Activated CD8-positive, alpha-beta T cell treated with anti-CD3 and anti-CD28 coated beads for 36 hours (primary cell): ENCODE data around the gene MICB. TPM values are rescaled to one million over a fixed set of nuclear protein-coding genes. Genes with fewer than 3 reads are reported as not detected.
A peak's percentile ranks its signal among the peaks of the same experiment; 100 is the strongest.

Source experiments
- ATAC-seq: fragments of 200-7000 bp; cut with Tn5 transposase; one replicate; pipeline ENCODE4 v1.10.0; 2021; ENCODE audit warnings: mild to moderate bottlenecking, moderate library complexity
- CTCF ChIA-PET: fragments of 350-600 bp; sonication (Branson Sonifier 250); formaldehyde crosslinking; loops from one replicate; lab custom pipeline; 2021; ENCODE audit warnings: antibody characterized with exemption; lab: Charles Lee
- POLR2A ChIA-PET: fragments of 350-600 bp; sonication (Branson Sonifier 250); formaldehyde crosslinking; loops from one replicate; lab custom pipeline; 2021; ENCODE audit warnings: antibody characterized with exemption; lab: Charles Lee
- DNase-seq: peaks from one replicate; pipeline ENCODE4 v3.0.0-alpha.2; 2020
- H3K27ac Mint-ChIP-seq: one replicate; pipeline ENCODE4 v1.8.0; 2021; ENCODE audit warnings: mild to moderate bottlenecking, mixed read lengths
- H3K27me3 Mint-ChIP-seq: one replicate; pipeline ENCODE4 v1.8.0; 2021; ENCODE audit warnings: mixed read lengths
- H3K36me3 Mint-ChIP-seq: one replicate; pipeline ENCODE4 v1.8.0; 2021; ENCODE audit warnings: low read depth, mixed read lengths
- H3K4me1 Mint-ChIP-seq: one replicate; pipeline ENCODE4 v1.8.0; 2021; ENCODE audit warnings: low read depth, mixed read lengths
- H3K4me3 Mint-ChIP-seq: one replicate; pipeline ENCODE4 v1.8.0; 2021; ENCODE audit warnings: mild to moderate bottlenecking, moderate library complexity, mixed read lengths
- H3K9me3 Mint-ChIP-seq: one replicate; pipeline ENCODE4 v1.8.0; 2021; ENCODE audit warnings: mixed read lengths
- intact Hi-C: fragments of 100-400 bp; cut with micrococcal nuclease; formaldehyde crosslinking; loops from one replicate; pipeline ENCODE4 v1.10.0; 2022
- total RNA-seq, 2 experiments: library from RNA; stranded (reverse); gene quantifications; one replicate each; pipeline ENCODE4 v1.2.3, GENCODE V29; 2021
- TF ChIP-seq, protein P1 (sequence below): fragments of 200-600 bp; IDR thresholded peaks from one replicate; pipeline ENCODE4 v1.8.0; 2022; ENCODE audit warnings: antibody characterized with exemption, mild to moderate bottlenecking

The MICB gene
- total RNA-seq, 2 experiments from 2014 or later = 17.0 to 17.7 TPM

DNA sequence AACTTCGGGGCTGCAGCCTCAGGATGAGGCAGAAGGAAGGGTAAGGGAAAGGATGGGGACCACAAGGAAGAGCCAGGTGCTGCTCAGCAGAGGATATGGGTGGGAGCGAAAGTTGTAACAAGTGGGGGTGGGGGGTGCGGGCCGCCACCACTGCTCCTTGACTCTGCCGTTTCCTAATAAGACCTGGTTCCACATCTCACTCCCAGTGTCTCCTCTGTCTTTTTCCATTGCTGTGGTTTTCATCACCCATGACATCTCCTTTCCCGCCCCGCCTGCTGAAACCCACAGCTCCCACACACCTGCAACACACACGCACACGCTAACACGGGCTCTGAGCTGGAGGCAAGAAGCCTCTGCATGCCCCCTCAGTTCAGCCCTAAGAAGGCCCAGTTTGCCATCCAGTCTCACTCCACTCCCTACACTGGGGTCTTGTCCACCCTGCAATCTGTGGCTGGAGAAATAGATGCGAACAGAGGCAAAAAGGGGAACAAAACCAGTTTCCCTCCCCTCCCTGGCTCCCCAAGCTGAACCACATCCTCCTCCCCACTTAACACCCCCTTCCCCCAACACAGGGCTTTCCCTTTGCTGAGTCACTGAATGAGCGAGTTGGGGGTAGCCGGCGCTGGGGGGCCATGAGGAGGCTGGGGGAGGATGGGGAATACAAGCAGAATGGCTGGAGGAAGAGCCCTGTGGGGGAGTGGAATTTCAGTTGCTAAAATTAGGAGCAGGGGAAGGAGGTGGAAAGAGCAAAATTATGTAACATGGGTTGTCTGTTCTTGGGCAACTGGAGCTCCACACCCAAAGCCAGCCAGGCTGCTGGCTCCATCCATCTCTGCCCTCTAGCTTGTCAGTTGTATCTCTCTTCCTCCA is 60.9 kb downstream of the MICB start:
- Mint-ChIP-seq H3K27ac (peak overlapping the region; percentile 90), H3K9me3 (no peaks in the 10 kb centered on the region), H3K4me3 (peak overlapping the region; percentile 56), H3K4me1 (peaks cover 80% of the 10 kb centered on the region), H3K27me3 (no peaks in the 10 kb centered on the region), H3K36me3 (peaks cover 45% of the 10 kb centered on the region)
- intact Hi-C loops = loop anchor here (1.0 to 2.0 kb wide), 2 partner anchors 9 to 16 kb away; partner anchors contain the start of gene TNF
- DNase-seq = peak; percentile 85
- TF ChIP-seq, protein P1, sequence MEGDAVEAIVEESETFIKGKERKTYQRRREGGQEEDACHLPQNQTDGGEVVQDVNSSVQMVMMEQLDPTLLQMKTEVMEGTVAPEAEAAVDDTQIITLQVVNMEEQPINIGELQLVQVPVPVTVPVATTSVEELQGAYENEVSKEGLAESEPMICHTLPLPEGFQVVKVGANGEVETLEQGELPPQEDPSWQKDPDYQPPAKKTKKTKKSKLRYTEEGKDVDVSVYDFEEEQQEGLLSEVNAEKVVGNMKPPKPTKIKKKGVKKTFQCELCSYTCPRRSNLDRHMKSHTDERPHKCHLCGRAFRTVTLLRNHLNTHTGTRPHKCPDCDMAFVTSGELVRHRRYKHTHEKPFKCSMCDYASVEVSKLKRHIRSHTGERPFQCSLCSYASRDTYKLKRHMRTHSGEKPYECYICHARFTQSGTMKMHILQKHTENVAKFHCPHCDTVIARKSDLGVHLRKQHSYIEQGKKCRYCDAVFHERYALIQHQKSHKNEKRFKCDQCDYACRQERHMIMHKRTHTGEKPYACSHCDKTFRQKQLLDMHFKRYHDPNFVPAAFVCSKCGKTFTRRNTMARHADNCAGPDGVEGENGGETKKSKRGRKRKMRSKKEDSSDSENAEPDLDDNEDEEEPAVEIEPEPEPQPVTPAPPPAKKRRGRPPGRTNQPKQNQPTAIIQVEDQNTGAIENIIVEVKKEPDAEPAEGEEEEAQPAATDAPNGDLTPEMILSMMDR = no peak
- peak; percentile 54 for ATAC-seq
- ChIA-PET CTCF (interaction anchor here (1.5 to 56.2 kb wide), 5 partner anchors 8 to 33 kb away, joined by 5 to 2542 read pairs (median 25); partner anchors contain the start of genes ATP6V1G2, LST1, LTA and LTB), POLR2A (interaction anchor here (1.1 to 35.7 kb wide), 7 partner anchors 7 to 93 kb away, joined by 3 to 1181 read pairs (median 4); partner anchors contain the start of genes BAG6, LST1, LTA and LTB)

DNA sequence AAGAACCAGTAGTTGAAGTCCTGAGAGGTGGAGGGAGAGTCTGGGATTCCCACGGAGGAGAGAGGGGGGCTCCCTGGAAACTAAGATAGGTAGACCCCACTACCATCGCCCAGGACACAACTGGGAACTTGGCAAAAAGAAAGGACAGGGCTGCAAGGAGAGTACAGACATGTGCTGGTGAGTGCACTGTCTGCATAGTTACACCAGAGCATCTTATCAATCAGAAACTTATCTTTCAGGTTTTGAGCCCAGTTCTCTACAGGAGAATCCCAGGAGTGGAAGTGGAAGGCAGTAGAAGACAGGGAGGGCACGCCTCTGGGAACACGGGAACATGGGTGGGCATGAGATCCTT is 61.6 kb downstream of the MICB start:
- Mint-ChIP-seq H3K9me3 (no peaks in the 10 kb centered on the region), H3K27me3 (no peaks in the 10 kb centered on the region), H3K4me1 (peaks cover 76% of the 10 kb centered on the region), H3K27ac (peak overlapping the region; percentile 90), H3K4me3 (peak overlapping the region; percentile 56), H3K36me3 (peaks cover 45% of the 10 kb centered on the region)
- TF ChIP-seq, protein P1 = no peak
- intact Hi-C loops = loop anchor here (1.0 to 2.0 kb wide), 2 partner anchors 9 to 15 kb away; partner anchors contain the start of gene TNF
- ATAC-seq (peak; percentile 34), DNase-seq (no peak)
- ChIA-PET CTCF (interaction anchor here (1.5 to 56.2 kb wide), 5 partner anchors 9 to 32 kb away, joined by 5 to 2542 read pairs (median 25); partner anchors contain the start of genes ATP6V1G2, LST1, LTA and LTB), POLR2A (interaction anchor here (1.2 to 35.7 kb wide), 7 partner anchors 8 to 93 kb away, joined by 3 to 1181 read pairs (median 5); partner anchors contain the start of genes BAG6, DDX39B, LST1 and LTA)

DNA sequence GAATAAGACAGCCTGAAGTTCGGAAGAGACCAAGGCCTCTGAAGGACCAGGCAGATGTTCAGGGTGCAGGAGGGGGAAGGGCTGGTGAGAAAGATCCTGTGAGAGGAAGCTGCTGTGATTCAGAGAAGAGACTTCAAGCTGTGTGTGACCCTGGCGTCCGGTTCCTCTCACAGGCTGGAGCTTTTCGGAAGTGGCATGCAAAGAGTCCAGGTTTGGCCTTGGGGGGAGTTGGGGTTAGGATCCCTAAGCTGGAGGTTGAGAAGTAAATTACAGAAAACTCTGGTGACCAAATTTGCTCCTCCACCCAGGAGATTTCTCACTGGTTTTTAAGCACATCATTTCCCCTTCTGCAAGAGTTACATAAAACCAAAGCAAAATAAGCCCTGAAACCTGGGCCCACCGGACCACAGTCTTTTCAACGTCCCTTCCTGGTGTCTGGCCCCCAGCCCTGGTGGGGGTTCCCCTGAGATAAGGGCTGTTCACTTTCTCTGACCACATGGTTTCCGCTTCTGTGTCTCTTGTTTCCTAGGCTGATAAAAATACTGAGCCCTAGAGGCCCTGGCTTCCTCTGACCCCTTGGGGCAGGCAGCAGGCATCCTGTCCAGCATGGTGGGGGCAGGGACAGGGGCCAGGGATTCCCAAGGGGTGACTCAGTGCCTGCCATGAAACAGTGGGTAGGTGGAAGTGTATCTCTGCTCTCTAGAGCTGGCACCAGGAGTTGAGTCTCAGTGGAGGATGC is 62.2 kb downstream of the MICB start:
- ChIA-PET POLR2A (interaction anchor here (1.2 to 35.7 kb wide), 7 partner anchors 9 to 92 kb away, joined by 3 to 1181 read pairs (median 8); partner anchors contain the start of genes BAG6, DDX39B, LST1 and LTA), CTCF (interaction anchor here (0.6 to 56.2 kb wide), 6 partner anchors 9 to 38 kb away, joined by 3 to 2542 read pairs (median 16); partner anchors contain the start of genes ATP6V1G2, LST1, LTA and LTB)
- peaks cover 78% of the 10 kb centered on the region for H3K4me1 Mint-ChIP-seq
- peak overlapping the region; percentile 90 for H3K27ac Mint-ChIP-seq
- H3K27me3 Mint-ChIP-seq = no peaks in the 10 kb centered on the region
- DNase-seq (peak; percentile 86), ATAC-seq (peak; percentile 69)
- intact Hi-C loops = loop anchor here (1.0 to 10.0 kb wide), 3 partner anchors 8 to 265 kb away; partner anchors contain the start of genes HSPA1B and TNF
- TF ChIP-seq, protein P1 = no peak
- peaks cover 49% of the 10 kb centered on the region for H3K36me3 Mint-ChIP-seq
- H3K9me3 Mint-ChIP-seq = no peaks in the 10 kb centered on the region
- peak overlapping the region; percentile 56 for H3K4me3 Mint-ChIP-seq

DNA sequence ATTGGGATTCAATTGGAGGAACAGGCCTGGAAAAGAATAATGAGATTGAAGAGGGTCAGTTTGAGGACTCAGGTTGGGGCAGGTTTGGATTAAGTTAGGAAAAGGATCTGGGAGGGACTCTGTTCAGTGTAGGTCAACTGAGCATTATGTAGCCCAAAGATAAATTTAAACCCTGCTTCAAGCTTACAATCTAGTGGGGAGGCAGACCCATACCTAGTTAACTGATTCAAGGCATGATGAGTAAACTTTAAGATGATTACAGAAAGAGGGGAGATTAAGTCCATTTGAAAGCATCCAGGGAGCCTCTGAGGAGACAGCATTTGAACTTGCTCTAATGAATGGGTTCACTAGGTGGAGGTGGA is 62.7 kb downstream of the MICB start:
- Mint-ChIP-seq H3K27ac (peak overlapping the region; percentile 90), H3K27me3 (no peaks in the 10 kb centered on the region), H3K36me3 (peaks cover 52% of the 10 kb centered on the region), H3K4me3 (peak overlapping the region; percentile 56), H3K9me3 (no peaks in the 10 kb centered on the region), H3K4me1 (peaks cover 83% of the 10 kb centered on the region)
- no peak for DNase-seq
- TF ChIP-seq, protein P1 = no peak
- intact Hi-C loops = loop anchor here (10.0 kb wide), 1 partner anchor 264 kb away; the partner anchor contains the start of gene HSPA1B
- ATAC-seq = no peak
- CTCF ChIA-PET = interaction anchor here (0.6 to 56.2 kb wide), 4 partner anchors 9 to 39 kb away, joined by 3 to 2542 read pairs (median 35); partner anchors contain the start of genes LST1, LTA, LTB and NCR3
- POLR2A ChIA-PET = interaction anchor here (1.2 to 35.7 kb wide), 6 partner anchors 9 to 92 kb away, joined by 4 to 1181 read pairs (median 8); partner anchors contain the start of genes BAG6, DDX39B, LST1 and LTA

Other genes with a start within 250 kb of the MICB start
- 100 to 1,000 TPM; 833 to 860 TPM for gene HLA-C, start 226.1 kb upstream of the MICB start, total RNA-seq
- 1,000 to 10,000 TPM; 2,892 to 2,968 TPM for gene HLA-B, start 141.0 kb upstream of the MICB start, total RNA-seq
- gene MICA, start 94.5 kb upstream of the MICB start, total RNA-seq = 1 to 10 TPM; 5.6 to 6.0 TPM
- gene MCCD1, start 30.8 kb downstream of the MICB start, total RNA-seq = not detected
- gene DDX39B, start 43.9 kb downstream of the MICB start, total RNA-seq = 100 to 1,000 TPM; 568 to 572 TPM
- gene ATP6V1G2, start 48.5 kb downstream of the MICB start, total RNA-seq = 1 to 10 TPM in 1 of 2 experiments, under 1 TPM in 1; 0.86 to 1.1 TPM
- gene NFKBIL1, start 49.5 kb downstream of the MICB start, total RNA-seq = 10 to 100 TPM; 11.3 to 13.0 TPM
- 100 to 1,000 TPM; 713 to 724 TPM for gene LTA, start 74.1 kb downstream of the MICB start, total RNA-seq
- 10 to 100 TPM; 89.2 to 92.5 TPM for gene TNF, start 77.4 kb downstream of the MICB start, total RNA-seq
- 100 to 1,000 TPM; 368 to 375 TPM for gene LTB, start 84.3 kb downstream of the MICB start, total RNA-seq
- 10 to 100 TPM; 40.4 to 43.6 TPM for gene LST1, start 88.1 kb downstream of the MICB start, total RNA-seq
- 10 to 100 TPM; 60.1 to 60.3 TPM for gene NCR3, start 94.9 kb downstream of the MICB start, total RNA-seq
- gene AIF1, start 117.1 kb downstream of the MICB start, total RNA-seq = 100 to 1,000 TPM; 240 to 253 TPM
- gene PRRC2A, start 122.6 kb downstream of the MICB start, total RNA-seq = 100 to 1,000 TPM; 257 to 262 TPM
- 100 to 1,000 TPM; 303 to 318 TPM for gene BAG6, start 154.5 kb downstream of the MICB start, total RNA-seq
- 1 to 10 TPM; 4.4 to 4.9 TPM for gene APOM, start 157.7 kb downstream of the MICB start, total RNA-seq
- gene C6orf47, start 162.6 kb downstream of the MICB start, total RNA-seq = 10 to 100 TPM; 11.4 to 11.7 TPM
- gene GPANK1, start 166.9 kb downstream of the MICB start, total RNA-seq = 10 to 100 TPM; 29.4 to 30.9 TPM
- 100 to 1,000 TPM; 241 to 247 TPM for gene CSNK2B, start 167.9 kb downstream of the MICB start, total RNA-seq
- gene LY6G5B, start 171.8 kb downstream of the MICB start, total RNA-seq = 10 to 100 TPM; 14.7 to 16.1 TPM
- 1 to 10 TPM; 1.6 to 2.3 TPM for gene LY6G5C, start 182.9 kb downstream of the MICB start, total RNA-seq
- 10 to 100 TPM; 23.7 to 24.3 TPM for gene ABHD16A, start 205.2 kb downstream of the MICB start, total RNA-seq
- gene LY6G6F, start 208.7 kb downstream of the MICB start, total RNA-seq = not detected
- gene LY6G6D, start 217.2 kb downstream of the MICB start, total RNA-seq = not detected
- not detected for gene LY6G6C, start 223.6 kb downstream of the MICB start, total RNA-seq
- gene MPIG6B, start 225.2 kb downstream of the MICB start, total RNA-seq = under 1 TPM; 0.65 to 0.81 TPM
- gene DDAH2, start 231.2 kb downstream of the MICB start, total RNA-seq = 1 to 10 TPM; 6.3 to 6.9 TPM
- gene CLIC1, start 238.4 kb downstream of the MICB start, total RNA-seq = 100 to 1,000 TPM; 334 to 346 TPM
- gene MSH5, start 241.9 kb downstream of the MICB start, total RNA-seq = 100 to 1,000 TPM in 1 of 2 experiments, 10 to 100 TPM in 1; 96.9 to 105 TPM